GM19452 (cell line): ENCODE measurements around the gene TBC1D24.
"Not testable (repeated sequence)": the region's sequence is repeated elsewhere in the genome, so short reads cannot be mapped to it uniquely, and the experiment has no call there.

Experiments
- ATAC-seq: cut with Tn5 transposase; IDR thresholded peaks from one replicate; pipeline ENCODE4 v1.9.1; 2021; ENCODE audit not compliant: unreplicated experiment

Gene TBC1D24

GRCh38 chr16:2468725-2469398, 6.1 kb upstream of the TBC1D24 start:
- no peak for ATAC-seq

GRCh38 chr16:2469399-2470233, 5.3 kb upstream of the TBC1D24 start:
- no peak for ATAC-seq

GRCh38 chr16:2470234-2470601, 4.7 kb upstream of the TBC1D24 start:
- ATAC-seq = no peak

- ATAC-seq = no peak
Measured at GRCh38 chr16:2470603-2471015, 4.3 kb upstream of the TBC1D24 start.

- ATAC-seq = no peak
Measured at GRCh38 chr16:2471016-2471652, 3.8 kb upstream of the TBC1D24 start, which contains the start of gene NTN3. TSS of gene NTN3 (plus strand) at chr16:2471297. CDS start at chr16:2471702, 405 bp downstream.

- ATAC-seq = no peak
Measured at GRCh38 chr16:2471653-2472487, 3.1 kb upstream of the TBC1D24 start.

GRCh38 chr16:2472488-2472864, 2.5 kb upstream of the TBC1D24 start:
- no peak for ATAC-seq

GRCh38 chr16:2472885-2473445, 2.0 kb upstream of the TBC1D24 start:
- ATAC-seq = no peak

GRCh38 chr16:2473446-2473926, 1.4 kb upstream of the TBC1D24 start:
- ATAC-seq = peak; percentile 6

- peak; percentile 29 for ATAC-seq
Measured at GRCh38 chr16:2473999-2474876, 689 bp upstream of the TBC1D24 start.

GRCh38 chr16:2475413-2476344, 752 bp downstream of the TBC1D24 start:
- ATAC-seq = peak; percentile 3

GRCh38 chr16:2476345-2476720, 1.4 kb downstream of the TBC1D24 start:
- ATAC-seq = no peak

- no peak for ATAC-seq
Measured at GRCh38 chr16:2476741-2477140, 1.8 kb downstream of the TBC1D24 start.

- no peak for ATAC-seq
Measured at GRCh38 chr16:2477327-2477726, 2.4 kb downstream of the TBC1D24 start.

- ATAC-seq = no peak
Measured at GRCh38 chr16:2478279-2478678, 3.4 kb downstream of the TBC1D24 start.

GRCh38 chr16:2479996-2480395, 5.1 kb downstream of the TBC1D24 start:
- ATAC-seq = not testable (repeated sequence)

GRCh38 chr16:2480948-2481347, 6.0 kb downstream of the TBC1D24 start:
- ATAC-seq = no peak

- no peak for ATAC-seq
Measured at GRCh38 chr16:2481676-2482075, 6.7 kb downstream of the TBC1D24 start.
